LNCAP (cell line): ENCODE measurements around the gene ARVCF.

ENCODE experiments used
- CTCF ChIP-seq: fragments of 450-650 bp; IDR thresholded peaks from 2 replicates; pipeline ENCODE4 v1.5.1; 2017; ENCODE audit warnings: mild to moderate bottlenecking

ARVCF gene

GRCh38 chr22:20051927-20052308, 35.3 kb upstream of the ARVCF start:
- no peak for TF ChIP-seq CTCF

- TF ChIP-seq CTCF: no peak
Observed at GRCh38 chr22:20046730-20047129, 30.1 kb upstream of the ARVCF start.

DNA sequence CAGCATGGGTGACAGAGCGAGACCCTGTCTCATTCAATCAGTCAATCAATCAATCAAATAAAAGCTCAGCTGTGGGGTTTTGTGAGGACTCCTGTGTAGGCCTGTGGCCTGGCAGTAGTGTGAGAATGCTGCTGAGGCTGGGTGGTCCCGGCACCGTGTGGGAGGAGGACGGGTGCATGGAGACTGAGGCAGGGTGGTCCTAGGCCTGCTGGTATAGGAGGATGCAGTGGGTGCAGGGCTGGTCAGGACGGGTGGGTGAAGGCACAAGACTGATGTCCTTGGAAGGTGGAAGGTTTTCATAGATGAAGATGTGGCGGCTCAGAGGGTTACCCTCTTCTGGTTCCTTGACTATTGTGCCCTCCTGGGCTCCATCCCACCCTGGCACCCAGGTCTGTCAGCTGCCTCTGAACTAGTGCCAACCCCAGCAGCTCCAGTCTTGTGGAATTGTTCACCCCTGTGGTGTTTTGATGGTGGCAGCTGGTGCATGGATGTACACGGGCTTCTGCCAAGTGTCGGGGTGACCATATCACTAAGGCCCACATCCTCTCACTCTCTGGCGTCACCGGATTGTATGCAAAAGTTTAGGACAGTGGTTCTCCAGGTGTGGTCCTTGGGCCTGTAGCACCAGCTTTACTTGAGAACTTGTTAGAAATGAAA, 28.0 kb upstream of the ARVCF start:
- no peak for TF ChIP-seq CTCF

- TF ChIP-seq CTCF: no peak
Observed at GRCh38 chr22:20043997-20044342, 27.3 kb upstream of the ARVCF start.

DNA sequence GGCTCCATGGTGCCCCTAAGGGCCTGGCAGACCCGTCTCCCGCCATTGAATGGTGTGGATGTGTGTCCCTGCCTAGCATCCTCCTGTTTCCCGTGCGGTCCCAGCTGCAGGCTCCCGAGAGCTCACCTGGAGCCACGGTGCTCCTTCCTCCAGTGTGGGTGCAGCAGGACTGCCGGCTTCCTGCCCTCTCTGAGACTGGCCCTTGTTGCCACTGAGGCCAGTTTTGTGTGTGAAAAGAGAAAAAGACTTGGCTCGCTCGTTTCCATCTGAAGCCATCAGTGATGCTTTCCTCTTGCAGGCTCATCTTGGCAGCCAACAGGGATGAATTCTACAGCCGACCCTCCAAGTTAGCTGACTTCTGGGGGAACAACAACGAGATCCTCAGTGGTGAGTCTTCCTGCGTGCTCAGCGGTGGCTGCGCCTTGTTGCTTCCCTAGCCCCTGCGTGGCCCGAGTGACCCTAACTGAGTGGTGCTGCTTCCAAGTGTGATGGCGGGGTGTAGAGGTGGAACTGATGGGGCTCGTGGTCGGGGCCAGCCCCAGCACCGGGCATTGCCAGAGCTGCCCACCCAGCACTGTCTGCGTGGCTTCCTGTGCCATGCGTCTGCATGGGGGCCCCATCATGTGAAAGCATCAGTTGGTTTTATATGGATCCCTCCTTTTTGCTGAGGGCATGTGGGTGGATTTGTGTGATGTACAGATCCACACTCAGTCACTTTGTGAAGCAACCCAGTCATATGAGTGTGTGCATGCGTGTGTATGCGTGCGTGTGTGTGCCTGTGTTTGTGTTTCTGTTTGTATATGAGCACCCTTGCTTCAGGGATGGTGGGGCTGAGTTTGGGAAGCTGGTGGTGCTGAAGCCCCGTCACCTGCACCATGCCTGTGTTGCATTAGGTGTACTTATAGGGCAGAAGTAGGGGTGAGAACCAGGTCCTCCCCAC, 26.7 kb upstream of the ARVCF start:
- no peak for TF ChIP-seq CTCF

DNA sequence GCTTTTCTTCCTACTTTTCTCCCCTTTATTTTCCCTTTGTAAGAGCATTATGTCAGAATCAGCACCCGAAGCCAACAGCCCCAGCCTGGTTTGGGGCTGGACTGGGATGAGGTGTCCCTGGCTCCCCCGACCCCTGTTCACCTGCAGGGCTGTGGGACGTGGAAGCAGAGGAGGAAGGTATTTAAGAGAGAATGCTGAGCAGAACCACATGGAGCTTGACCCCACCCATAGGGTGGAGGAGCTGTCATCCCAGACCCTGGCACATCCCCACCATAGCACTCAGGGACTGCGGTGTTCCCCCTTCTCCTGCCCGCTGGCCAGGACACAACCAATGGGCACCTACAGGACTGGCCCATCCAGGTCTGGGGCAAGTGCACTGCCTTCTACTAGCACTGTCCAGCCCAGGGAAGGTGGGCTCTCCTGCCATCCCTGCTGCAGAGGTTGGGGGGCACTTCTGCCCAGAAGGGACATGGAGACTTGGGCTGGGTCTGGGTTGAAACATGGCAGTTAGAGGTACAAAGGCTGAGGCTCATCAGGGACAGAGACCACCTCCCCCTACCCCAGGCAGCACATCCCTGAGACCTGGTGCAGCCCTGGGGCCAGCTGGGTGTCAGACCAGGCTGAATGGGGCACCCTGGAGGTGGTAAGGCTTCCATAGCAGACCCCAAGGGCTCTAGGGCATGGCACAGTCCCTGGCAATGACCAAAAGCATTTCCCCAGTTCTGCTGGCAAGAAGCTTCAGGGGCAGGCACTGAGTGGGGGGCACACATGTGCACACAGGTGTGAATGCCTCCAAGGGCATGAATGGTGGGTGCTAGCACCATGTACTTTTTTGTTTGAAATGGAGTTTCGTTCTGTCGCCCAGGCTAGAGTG, 23.9 kb upstream of the ARVCF start:
- TF ChIP-seq CTCF: no peak

- TF ChIP-seq CTCF: no peak
Observed at GRCh38 chr22:20039683-20040325, 23.2 kb upstream of the ARVCF start.
